WERI-Rb-1 (cell line): Measurements from ENCODE around the gene NKX2-3.

Source experiments
- DNase-seq: peaks from one replicate; pipeline ENCODE4 v3.0.0-alpha.2; 2020
- H3K27ac ChIP-seq: fragments of 250-450 bp; sonication (Bioruptor Pico); 2 replicates; pipeline ENCODE4 v1.5.1; 2020; ENCODE audit warnings: mild to moderate bottlenecking, moderate library complexity
- H3K27me3 ChIP-seq: fragments of 250-450 bp; sonication (Bioruptor Pico); 2 replicates; pipeline ENCODE4 v1.5.1; 2021; ENCODE audit warnings: mild to moderate bottlenecking, low read depth, moderate library complexity; ENCODE audit not compliant: insufficient read depth, severe bottlenecking
- H3K36me3 ChIP-seq: fragments of 250-450 bp; sonication (Bioruptor Pico); 2 replicates; pipeline ENCODE4 v1.5.1; 2020; ENCODE audit warnings: mild to moderate bottlenecking, moderate library complexity
- H3K4me3 ChIP-seq: 2 replicates; pipeline ENCODE4 v1.5.1; 2011; ENCODE audit warnings: low read depth, mild to moderate bottlenecking, control low read depth, low read length
- H3K9me3 ChIP-seq: fragments of 250-450 bp; sonication (Bioruptor Pico); 2 replicates; pipeline ENCODE4 v1.5.1; 2021; ENCODE audit warnings: mild to moderate bottlenecking, moderate library complexity; ENCODE audit not compliant: severe bottlenecking
- TF ChIP-seq, protein P1 (sequence below): IDR thresholded peaks from 2 replicates; pipeline ENCODE4 v1.5.1; 2011; ENCODE audit warnings: low read depth, mild to moderate bottlenecking, control low read depth, inconsistent platforms, low read length

Gene NKX2-3

DNA sequence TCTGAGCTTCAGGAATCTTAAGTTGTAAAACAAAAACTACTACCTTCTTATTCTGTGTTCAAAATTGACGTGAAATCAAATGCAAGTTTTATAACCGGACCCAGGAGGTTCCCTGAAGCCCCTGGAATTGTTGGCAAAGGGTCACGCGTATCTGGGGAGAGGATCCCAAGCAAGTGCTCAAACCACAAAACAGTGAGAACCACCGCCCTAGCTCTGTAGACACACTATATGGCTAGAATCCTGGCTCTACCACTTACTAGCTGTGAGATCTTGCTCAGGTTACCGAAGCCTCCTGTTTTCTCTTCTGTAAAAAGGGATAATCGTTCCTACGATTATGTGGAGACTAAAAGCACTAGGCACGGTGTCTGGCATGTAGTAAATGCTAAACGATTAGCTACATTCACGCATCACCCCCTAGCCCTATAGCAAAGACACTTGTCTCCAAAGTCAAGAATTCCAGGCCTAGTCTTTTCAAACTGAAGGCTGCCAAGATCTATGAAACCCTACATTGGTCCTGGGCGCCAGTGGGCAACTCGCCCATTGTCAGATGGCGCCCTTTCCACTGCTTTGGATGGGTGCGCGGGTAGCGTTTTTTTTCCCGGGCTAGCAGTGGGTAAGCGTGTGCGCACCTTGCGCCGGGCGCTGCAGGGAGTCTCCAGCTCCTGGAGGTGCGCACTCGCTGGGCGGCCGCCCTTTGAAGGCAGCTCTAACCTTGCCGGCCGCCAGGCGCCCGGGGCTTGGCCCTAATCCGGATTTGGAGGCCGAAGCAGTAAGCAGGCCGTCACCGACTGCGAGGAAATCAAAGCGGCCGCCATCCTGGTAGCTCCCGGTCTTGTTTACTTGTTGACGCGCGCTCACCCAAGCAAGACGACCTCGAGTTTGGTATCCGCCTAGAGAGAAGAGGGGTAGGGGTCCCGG is 11.6 kb upstream of the NKX2-3 start:
- no peak for DNase-seq
- H3K27ac ChIP-seq: no peak overlapping the region
- TF ChIP-seq, protein P1, sequence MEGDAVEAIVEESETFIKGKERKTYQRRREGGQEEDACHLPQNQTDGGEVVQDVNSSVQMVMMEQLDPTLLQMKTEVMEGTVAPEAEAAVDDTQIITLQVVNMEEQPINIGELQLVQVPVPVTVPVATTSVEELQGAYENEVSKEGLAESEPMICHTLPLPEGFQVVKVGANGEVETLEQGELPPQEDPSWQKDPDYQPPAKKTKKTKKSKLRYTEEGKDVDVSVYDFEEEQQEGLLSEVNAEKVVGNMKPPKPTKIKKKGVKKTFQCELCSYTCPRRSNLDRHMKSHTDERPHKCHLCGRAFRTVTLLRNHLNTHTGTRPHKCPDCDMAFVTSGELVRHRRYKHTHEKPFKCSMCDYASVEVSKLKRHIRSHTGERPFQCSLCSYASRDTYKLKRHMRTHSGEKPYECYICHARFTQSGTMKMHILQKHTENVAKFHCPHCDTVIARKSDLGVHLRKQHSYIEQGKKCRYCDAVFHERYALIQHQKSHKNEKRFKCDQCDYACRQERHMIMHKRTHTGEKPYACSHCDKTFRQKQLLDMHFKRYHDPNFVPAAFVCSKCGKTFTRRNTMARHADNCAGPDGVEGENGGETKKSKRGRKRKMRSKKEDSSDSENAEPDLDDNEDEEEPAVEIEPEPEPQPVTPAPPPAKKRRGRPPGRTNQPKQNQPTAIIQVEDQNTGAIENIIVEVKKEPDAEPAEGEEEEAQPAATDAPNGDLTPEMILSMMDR: no peak
- H3K36me3 ChIP-seq: no peaks in the 10 kb centered on the region
- no peak overlapping the region for H3K4me3 ChIP-seq
- H3K27me3 ChIP-seq: no peaks in the 10 kb centered on the region
- no peaks in the 10 kb centered on the region for H3K9me3 ChIP-seq

DNA sequence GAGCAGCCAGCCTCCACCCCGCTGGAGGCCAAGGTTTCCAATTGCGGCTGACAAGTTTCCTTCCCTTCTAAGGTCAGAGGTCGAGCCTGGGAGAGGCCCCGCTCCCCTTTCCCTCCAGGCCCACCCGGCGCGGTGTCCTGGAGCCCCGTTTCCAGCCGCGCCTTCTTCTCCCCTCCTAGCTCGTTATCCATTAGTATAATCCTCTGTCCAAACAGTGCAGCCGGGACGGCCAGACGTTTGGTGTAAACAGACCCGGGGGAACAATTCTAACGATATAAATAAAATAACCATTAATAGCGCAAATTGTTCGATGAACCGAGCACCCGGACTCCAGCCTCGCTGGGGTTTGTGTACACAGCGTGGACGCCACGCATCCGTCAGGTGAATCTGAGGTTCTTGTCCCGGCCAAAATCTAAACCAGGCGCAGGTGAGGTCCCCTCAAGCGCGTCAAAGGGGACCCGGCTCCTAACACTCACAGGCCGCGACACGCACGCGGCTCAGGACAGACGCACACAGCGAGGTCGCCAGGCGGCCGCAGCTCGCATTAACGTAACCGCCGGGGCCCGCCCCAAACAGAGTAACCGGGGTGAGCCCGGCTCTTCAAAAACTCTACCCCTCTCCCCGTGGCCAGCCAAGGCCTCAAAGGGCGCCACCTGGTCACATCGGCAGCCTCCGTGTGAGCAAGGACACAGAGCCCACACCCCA is 10.8 kb upstream of the NKX2-3 start:
- TF ChIP-seq, protein P1: no peak
- no peaks in the 10 kb centered on the region for H3K9me3 ChIP-seq
- no peaks in the 10 kb centered on the region for H3K36me3 ChIP-seq
- no peak overlapping the region for H3K4me3 ChIP-seq
- H3K27ac ChIP-seq: no peak overlapping the region
- H3K27me3 ChIP-seq: no peaks in the 10 kb centered on the region
- DNase-seq: no peak

DNA sequence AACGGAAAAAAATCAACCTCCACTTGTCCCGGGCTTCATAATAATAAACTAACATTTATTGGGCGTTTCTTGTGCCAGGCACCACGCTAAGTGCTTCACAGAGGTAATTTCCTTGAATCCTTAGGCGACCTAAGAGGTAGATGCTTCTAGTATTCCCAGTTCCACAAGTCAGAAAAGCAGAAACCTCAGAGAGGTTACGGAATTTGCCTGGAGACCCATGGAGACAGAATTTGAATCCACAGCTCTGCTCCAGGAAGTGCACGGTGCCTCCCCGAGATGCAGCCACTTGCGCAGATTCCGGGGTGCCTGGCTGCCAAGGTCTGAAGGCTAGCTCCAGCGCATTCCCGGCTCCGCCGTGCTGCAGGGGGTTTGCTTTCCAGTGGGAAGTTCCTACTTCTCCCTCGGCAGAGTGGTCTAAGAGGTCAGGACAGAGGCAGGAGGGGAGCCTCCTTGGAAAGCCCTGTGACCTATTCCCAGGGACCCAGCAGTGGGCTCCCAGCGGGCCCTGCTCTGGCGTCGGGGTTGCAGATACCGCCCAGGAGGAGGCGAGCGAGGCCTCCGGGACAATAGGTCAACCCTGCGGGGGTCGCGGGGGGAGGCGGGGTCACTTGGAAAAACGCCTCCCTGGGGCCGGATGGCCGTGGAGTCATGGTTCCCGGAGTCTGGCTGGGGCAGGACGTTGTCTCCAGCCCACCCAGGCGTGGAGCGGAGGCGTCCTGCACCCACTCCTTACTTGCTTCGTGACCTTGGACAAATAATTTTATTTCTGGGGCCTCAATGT is 10.1 kb upstream of the NKX2-3 start:
- H3K27me3 ChIP-seq: no peaks in the 10 kb centered on the region
- no peak overlapping the region for H3K4me3 ChIP-seq
- TF ChIP-seq, protein P1: no peak

DNA sequence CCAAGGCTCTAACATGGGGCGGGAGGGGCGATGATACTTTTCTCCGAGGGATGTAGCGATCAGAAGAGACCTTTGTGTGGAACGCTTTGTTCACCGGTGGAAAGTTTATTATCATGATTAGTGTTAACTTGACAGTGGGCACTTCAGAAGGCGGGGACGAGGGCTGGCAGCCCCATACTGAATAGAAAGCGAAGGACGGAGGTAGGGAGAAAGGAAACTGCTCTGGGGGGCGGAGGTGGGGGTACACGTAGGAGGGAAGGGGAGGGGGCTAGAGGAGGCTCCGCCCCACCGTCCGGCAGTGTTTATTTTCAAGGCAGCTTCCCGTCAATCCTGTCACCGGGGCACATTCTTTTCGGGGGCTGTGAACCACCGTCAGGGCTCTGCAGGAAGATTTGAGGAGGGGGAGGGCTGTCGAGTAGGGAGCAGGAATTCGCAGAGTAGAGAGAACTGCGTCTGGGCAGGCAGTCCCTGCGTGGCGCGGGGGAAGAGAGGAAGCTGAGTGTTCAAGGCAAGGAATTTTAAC is 9.4 kb upstream of the NKX2-3 start:
- DNase-seq: no peak
- H3K4me3 ChIP-seq: no peak overlapping the region
- H3K27me3 ChIP-seq: no peaks in the 10 kb centered on the region

More for the DNA sequence above, 10.1 kb upstream of the NKX2-3 start:
- no peaks in the 10 kb centered on the region for H3K9me3 ChIP-seq
- DNase-seq: no peak
- H3K36me3 ChIP-seq: no peaks in the 10 kb centered on the region
- no peak overlapping the region for H3K27ac ChIP-seq

DNA sequence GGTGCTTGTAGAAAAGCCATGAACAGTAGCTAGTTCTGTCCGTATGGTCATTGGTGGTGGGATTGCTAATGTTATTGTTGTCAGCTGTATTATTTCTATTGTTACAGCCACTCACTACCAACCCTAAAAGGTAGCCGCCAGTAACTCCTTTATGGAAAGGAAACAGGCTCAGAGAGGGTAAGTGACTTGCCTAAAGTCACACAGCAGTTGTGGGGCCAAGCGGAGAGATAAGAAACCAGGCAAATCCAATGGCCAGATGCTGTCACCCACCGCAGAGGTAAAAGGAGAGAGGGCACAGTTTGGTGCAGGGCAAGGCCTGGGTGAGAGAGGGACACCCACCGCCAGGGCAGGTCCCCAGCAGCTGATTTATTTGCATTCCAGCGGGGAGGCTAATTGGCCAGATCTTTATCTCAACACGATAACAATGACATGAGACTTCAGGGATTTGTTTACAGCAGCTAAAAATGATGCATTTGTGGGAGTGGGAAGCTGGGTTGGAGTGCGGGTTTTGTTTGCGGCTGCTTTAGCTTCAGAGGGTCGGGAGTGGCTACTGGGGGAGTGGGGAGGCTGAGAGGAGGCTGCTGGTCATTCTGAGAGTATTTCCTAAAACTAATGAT is 8.6 kb upstream of the NKX2-3 start:
- DNase-seq: no peak
- Histone ChIP-seq H3K9me3 (no peaks in the 10 kb centered on the region), H3K27ac (no peak overlapping the region), H3K36me3 (no peaks in the 10 kb centered on the region), H3K4me3 (no peak overlapping the region), H3K27me3 (no peaks in the 10 kb centered on the region)
- TF ChIP-seq, protein P1: no peak

More for the DNA sequence above, 9.4 kb upstream of the NKX2-3 start:
- H3K9me3 ChIP-seq: no peaks in the 10 kb centered on the region
- TF ChIP-seq, protein P1: no peak
- no peak overlapping the region for H3K27ac ChIP-seq
- H3K36me3 ChIP-seq: no peaks in the 10 kb centered on the region
